ENCODE data around the gene BTBD2. TPM values are rescaled to one million over a fixed set of nuclear protein-coding genes. Genes with fewer than 3 reads are reported as not detected.

The BTBD2 gene
- total RNA-seq, 1 donor from 2014 or later = 56.3 TPM

- no peak for DNase-seq
- no peak for ATAC-seq (ENCODE audit: poor library complexity)
- intact Hi-C loops (cut with DNase I) = loop anchor here (10.0 kb wide), 1 partner anchor 388 kb away; the partner anchor contains the start of genes LSM7 and SPPL2B
Measured at GRCh38 chr19:1936916-1937610, 78.5 kb downstream of the BTBD2 start.

GRCh38 chr19:1936430-1936829 lies 79.1 kb downstream of the BTBD2 start:
- intact Hi-C loops (cut with DNase I) = loop anchor here (10.0 kb wide), 1 partner anchor 388 kb away; the partner anchor contains the start of genes LSM7 and SPPL2B
- DNase-seq (no peak), ATAC-seq (ENCODE audit: poor library complexity) (no peak)

GRCh38 chr19:1935484-1936208 lies 79.9 kb downstream of the BTBD2 start:
- no peak for DNase-seq
- ATAC-seq (ENCODE audit: poor library complexity) = no peak
- intact Hi-C loops (cut with DNase I) = loop anchor here (10.0 kb wide), 1 partner anchor 389 kb away; the partner anchor contains the start of genes LSM7 and SPPL2B

Other genes with a start within 250 kb of the BTBD2 start
- gene ATP8B3, start 203.4 kb downstream of the BTBD2 start, total RNA-seq = 0.46 TPM
- 13.6 TPM for gene REXO1, start 167.2 kb downstream of the BTBD2 start, total RNA-seq
- 6.2 TPM for gene KLF16, start 152.1 kb downstream of the BTBD2 start, total RNA-seq
- 55.7 TPM for gene ABHD17A, start 130.2 kb downstream of the BTBD2 start, total RNA-seq
- 2.1 TPM for gene ADAT3, start 110.3 kb downstream of the BTBD2 start, total RNA-seq
- 16.2 TPM for gene SCAMP4, start 110.3 kb downstream of the BTBD2 start, total RNA-seq
- gene CSNK1G2, start 74.5 kb downstream of the BTBD2 start, total RNA-seq = 24.3 TPM
- gene MKNK2, start 35.5 kb upstream of the BTBD2 start, total RNA-seq = 238 TPM
- 15.6 TPM for gene MOB3A, start 80.6 kb upstream of the BTBD2 start, total RNA-seq
- 1.7 TPM for gene IZUMO4, start 81.2 kb upstream of the BTBD2 start, total RNA-seq
- 69.6 TPM for gene AP3D1, start 135.9 kb upstream of the BTBD2 start, total RNA-seq
- gene DOT1L, start 148.2 kb upstream of the BTBD2 start, total RNA-seq = 9.6 TPM
- gene PLEKHJ1, start 220.6 kb upstream of the BTBD2 start, total RNA-seq = 59.6 TPM
- 30.0 TPM for gene SF3A2, start 221.1 kb upstream of the BTBD2 start, total RNA-seq
- gene AMH, start 233.6 kb upstream of the BTBD2 start, total RNA-seq = 0.24 TPM
- gene JSRP1, start 240.7 kb upstream of the BTBD2 start, total RNA-seq = 0.35 TPM